ENCODE data around the gene TMEM51. TPM values are rescaled to one million over a fixed set of nuclear protein-coding genes. Genes with fewer than 3 reads are reported as not detected.

TMEM51 gene
- polyA plus RNA-seq, 1 donor from 2014 or later, result not detected

DNA sequence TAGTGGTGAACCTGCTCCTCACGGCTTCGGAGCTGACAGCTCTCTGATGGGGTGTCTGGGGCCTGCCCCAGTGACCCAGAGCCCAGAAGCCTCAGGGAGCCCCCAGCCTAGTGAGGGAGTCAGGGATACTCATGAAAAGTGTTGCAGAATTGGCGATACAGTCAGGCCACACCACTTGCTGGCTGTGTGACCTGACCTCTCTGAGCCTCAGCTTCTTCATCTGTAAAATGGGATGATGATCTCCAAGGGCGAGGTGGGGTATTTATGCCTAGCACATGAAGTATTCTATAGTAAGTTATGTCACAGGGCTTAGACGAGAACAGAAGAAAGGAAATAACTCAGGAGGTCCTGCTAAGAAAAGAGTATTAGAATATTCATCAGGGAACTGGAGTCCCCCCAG is 1.6 kb downstream of the TMEM51 start:
- Mint-ChIP-seq H3K4me1 (peaks cover 12 to 16% (median 12%) of the 10 kb centered on the region in 3 donors), H3K36me3 (no peaks in the 10 kb centered on the region), H3K27me3 (peaks cover 33% of the 10 kb centered on the region), H3K9me3 (peaks cover 0 to 3% (median 0%) of the 10 kb centered on the region in 3 donors), H3K4me3 (peak overlapping the region in 2 of 4 donors; percentile 8 to 63), H3K27ac (no peak overlapping the region)

DNA sequence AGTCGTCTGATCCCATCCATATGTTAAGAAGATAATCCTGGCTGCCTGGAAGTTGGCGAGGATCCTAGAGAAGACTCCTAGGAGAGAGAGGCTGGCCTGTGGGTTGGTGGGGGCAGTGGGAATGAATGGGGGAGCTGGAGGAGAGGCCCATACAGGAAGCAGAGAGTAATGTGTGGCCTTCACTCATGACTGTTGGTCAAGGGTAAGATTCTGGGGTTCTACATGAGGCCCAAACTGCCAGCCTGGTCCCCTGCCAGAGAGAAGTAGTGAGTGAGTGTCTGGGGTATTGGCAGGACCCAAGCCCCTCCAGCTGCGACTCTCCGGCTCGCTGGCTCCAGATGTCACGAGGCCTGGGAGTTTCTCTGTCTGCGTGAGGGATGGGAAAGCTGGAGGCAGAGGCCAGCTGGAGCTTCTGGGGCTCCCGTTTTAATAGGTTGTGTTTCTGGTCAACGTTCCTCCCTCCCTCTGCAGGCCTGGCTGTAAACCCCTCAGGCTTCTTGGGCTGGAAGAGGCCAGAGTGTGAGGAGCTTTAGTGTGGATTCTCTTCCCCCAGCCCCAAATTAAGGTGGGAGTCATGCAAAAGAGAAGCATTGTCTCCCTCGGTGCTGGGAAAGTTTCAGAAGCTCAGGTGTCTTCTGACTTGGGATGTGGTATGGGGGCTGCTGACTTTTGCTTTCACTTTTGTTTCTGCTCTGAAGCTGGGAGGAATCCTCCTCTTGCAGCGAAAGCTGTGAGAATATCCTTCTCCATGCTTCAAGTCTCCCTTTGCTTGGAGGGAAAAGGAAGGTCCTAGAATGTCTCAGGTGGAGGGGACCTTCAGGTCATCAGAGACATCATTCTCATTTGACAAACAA is 2.6 kb downstream of the TMEM51 start:
- no peaks in the 10 kb centered on the region for H3K36me3 Mint-ChIP-seq
- H3K4me3 Mint-ChIP-seq, result peak overlapping the region in 2 of 4 donors; percentile 39 to 69
- no peaks in the 10 kb centered on the region for H3K9me3 Mint-ChIP-seq
- H3K27me3 Mint-ChIP-seq, result peaks cover 32% of the 10 kb centered on the region
- H3K27ac Mint-ChIP-seq, result peak overlapping the region in 1 of 3 donors; percentile 82
- peaks cover 9 to 16% (median 14%) of the 10 kb centered on the region in 3 donors for H3K4me1 Mint-ChIP-seq

- no peaks in the 10 kb centered on the region for H3K9me3 Mint-ChIP-seq
- H3K36me3 Mint-ChIP-seq, result no peaks in the 10 kb centered on the region
- H3K4me3 Mint-ChIP-seq, result peak overlapping the region in 1 of 4 donors; percentile 47
- peaks cover 6 to 16% (median 14%) of the 10 kb centered on the region in 3 donors for H3K4me1 Mint-ChIP-seq
- peaks cover 28% of the 10 kb centered on the region for H3K27me3 Mint-ChIP-seq
- peak overlapping the region in 1 of 3 donors; percentile 82 for H3K27ac Mint-ChIP-seq
Observed at GRCh38 chr1:15156807-15157380, 3.3 kb downstream of the TMEM51 start.

DNA sequence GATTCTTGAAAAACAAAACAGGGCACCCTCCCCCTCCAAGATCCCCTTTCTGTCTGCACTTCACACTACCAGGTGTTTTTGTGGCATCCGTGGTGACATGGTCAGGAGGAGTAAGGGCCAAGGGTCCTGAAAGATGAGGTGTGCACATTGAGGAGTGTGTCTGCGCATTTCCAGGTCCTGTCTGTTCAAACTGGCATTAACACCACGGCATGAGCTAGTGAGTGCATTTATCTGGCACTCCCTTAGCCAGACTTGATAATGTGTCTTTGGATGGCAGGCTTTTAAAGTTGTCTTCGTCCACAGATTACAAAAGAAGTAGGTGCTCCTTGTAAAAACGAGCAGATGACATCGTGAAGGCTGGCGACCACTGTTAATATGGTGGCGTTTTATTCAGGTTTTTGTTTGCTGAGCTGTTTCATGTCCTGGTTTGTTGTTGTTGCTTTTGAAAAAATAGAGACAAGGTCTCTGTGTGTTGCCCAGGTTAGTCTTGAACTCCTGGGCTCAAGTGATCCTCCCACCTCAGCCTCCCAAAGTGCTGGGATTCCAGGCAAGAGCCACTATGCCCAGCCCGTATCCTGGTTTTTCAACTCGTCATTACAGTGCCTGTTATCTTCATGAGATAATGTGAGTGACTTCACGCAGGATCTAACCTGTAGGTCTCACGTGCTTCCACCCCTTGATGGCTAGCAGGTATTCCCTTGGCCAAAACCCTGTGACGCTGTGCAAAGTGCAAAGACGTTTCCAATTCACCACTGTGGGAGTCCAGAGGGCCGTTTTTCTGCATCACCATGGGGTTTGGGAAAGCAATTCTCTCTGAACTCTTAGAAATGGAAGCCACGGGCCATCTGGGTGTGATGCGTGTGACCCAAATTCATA is 4.2 kb downstream of the TMEM51 start:
- peak overlapping the region in 1 of 4 donors; percentile 9 for H3K4me3 Mint-ChIP-seq
- H3K4me1 Mint-ChIP-seq, result peaks cover 6 to 15% (median 14%) of the 10 kb centered on the region in 3 donors
- H3K27me3 Mint-ChIP-seq, result peaks cover 24% of the 10 kb centered on the region
- H3K36me3 Mint-ChIP-seq, result no peaks in the 10 kb centered on the region
- H3K27ac Mint-ChIP-seq, result no peak overlapping the region
- H3K9me3 Mint-ChIP-seq, result no peaks in the 10 kb centered on the region

DNA sequence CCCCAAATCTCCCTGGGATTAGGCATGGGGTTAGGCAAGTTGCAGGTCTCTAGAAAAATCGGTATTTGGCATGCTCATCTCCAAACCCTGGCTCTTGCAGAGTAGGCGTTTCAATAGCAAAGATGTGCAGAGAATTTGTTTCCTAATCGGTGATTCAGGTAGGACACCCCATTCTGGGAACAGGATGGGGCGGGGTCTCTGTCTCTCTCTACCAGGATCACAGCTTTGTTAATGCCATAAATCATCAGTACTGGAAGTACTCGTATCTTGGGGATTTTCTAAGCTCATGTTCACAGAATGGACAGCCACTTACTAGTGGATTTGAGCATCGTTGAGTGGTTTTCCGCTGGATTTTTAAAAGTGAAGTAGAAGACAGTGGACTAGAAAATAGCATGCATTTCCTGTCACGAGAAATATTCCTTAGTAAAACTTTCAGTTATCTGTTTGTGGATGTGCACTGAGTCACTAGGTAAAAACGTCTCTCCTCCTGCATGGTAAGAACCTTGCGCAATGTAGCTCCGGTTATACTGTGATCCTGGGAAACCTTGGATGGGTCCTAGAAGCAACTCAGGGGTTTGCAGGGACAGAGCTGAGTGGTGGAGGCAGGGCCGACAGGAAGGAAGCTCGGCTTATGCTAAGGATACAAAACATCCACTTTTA is 5.1 kb downstream of the TMEM51 start:
- Mint-ChIP-seq H3K4me3 (peak overlapping the region in 1 of 4 donors; percentile 11), H3K36me3 (no peaks in the 10 kb centered on the region), H3K4me1 (peaks cover 6 to 15% (median 13%) of the 10 kb centered on the region in 3 donors), H3K27ac (no peak overlapping the region), H3K9me3 (no peaks in the 10 kb centered on the region), H3K27me3 (peaks cover 21% of the 10 kb centered on the region)

DNA sequence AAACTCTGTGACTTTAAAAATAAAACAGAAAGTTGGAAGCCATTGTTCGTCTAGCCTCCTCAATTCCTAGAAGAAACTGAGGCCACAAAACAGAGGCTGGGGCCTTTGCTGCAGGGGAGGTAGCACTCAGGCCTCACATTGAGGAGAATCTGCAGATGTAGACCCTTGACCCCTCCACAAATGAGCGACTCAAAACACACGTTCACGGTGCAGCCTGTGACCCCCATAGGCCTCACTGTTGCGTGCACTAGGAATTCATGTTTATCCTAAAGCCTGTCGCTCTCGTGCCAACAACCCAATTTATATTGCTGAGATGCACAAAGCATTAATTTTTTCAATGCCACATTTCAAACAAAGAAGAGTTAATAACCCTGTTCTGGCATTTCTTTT is 5.6 kb downstream of the TMEM51 start:
- Mint-ChIP-seq H3K27ac (no peak overlapping the region), H3K36me3 (no peaks in the 10 kb centered on the region), H3K4me1 (peaks cover 6 to 14% (median 13%) of the 10 kb centered on the region in 3 donors), H3K9me3 (no peaks in the 10 kb centered on the region), H3K4me3 (no peak overlapping the region), H3K27me3 (peaks cover 21% of the 10 kb centered on the region)

- no peak overlapping the region for H3K27ac Mint-ChIP-seq
- peaks cover 8% of the 10 kb centered on the region for H3K27me3 Mint-ChIP-seq
- H3K4me3 Mint-ChIP-seq, result no peak overlapping the region
- H3K9me3 Mint-ChIP-seq, result no peaks in the 10 kb centered on the region
- peaks cover under 1 to 7% (median 7%) of the 10 kb centered on the region in 3 donors for H3K4me1 Mint-ChIP-seq
- no peaks in the 10 kb centered on the region for H3K36me3 Mint-ChIP-seq
Observed at GRCh38 chr1:15160626-15161025, 7.1 kb downstream of the TMEM51 start.

GRCh38 chr1:15167386-15167785 is 13.8 kb downstream of the TMEM51 start:
- Mint-ChIP-seq H3K9me3 (no peaks in the 10 kb centered on the region), H3K27me3 (peaks cover 12% of the 10 kb centered on the region), H3K4me3 (no peak overlapping the region), H3K36me3 (no peaks in the 10 kb centered on the region), H3K4me1 (peaks cover 0 to 2% (median 0%) of the 10 kb centered on the region in 3 donors), H3K27ac (no peak overlapping the region)

DNA sequence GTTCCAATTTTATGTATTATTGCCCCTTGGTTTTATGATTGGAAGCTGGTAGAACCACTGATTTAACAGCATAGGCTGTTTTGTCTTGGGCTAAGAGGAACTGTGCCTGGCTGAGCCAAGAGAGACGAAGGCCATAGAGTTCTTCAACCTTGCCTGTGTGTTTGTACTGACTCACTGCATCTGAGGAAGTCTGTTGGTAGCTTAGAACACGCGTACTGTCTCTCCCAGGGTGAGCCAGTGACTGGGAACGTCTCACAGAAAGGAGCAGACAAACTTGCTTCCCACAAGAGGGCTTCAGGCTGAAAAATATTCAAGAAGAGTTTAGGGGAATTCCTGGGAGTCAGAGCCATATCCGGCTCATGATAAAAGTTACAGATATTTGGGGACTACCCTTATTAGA is 14.9 kb downstream of the TMEM51 start:
- no peaks in the 10 kb centered on the region for H3K9me3 Mint-ChIP-seq
- H3K4me1 Mint-ChIP-seq, result peaks cover 0 to 2% (median 0%) of the 10 kb centered on the region in 3 donors
- peaks cover 12% of the 10 kb centered on the region for H3K27me3 Mint-ChIP-seq
- no peak overlapping the region for H3K4me3 Mint-ChIP-seq
- no peaks in the 10 kb centered on the region for H3K36me3 Mint-ChIP-seq
- no peak overlapping the region for H3K27ac Mint-ChIP-seq

DNA sequence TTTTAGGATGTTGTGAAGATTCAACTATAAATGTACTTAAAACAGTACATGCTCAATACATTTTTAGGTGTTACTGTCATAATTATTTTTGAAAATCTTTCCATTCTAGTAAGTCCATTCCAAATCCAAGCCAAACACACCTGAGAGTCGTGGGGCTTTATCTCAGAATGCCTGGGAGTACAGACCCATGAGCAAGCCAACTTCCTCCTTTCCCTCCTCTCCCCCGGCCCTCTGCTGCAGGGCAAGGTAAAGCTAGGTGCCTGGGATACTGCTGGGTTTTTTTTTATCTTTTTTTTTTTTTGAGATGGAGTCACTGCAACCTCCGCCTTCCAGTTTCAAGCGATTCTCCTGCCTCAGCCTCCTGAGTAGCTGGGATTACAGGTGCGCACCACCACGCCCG is 16.5 kb downstream of the TMEM51 start:
- no peak overlapping the region for H3K27ac Mint-ChIP-seq
- H3K36me3 Mint-ChIP-seq, result no peaks in the 10 kb centered on the region
- H3K4me1 Mint-ChIP-seq, result peaks cover 0 to 2% (median 0%) of the 10 kb centered on the region in 3 donors
- H3K27me3 Mint-ChIP-seq, result peaks cover 21% of the 10 kb centered on the region
- no peaks in the 10 kb centered on the region for H3K9me3 Mint-ChIP-seq
- H3K4me3 Mint-ChIP-seq, result no peak overlapping the region

GRCh38 chr1:15171271-15171908 is 17.8 kb downstream of the TMEM51 start:
- Mint-ChIP-seq H3K36me3 (no peaks in the 10 kb centered on the region), H3K4me3 (no peak overlapping the region), H3K4me1 (peaks cover 0 to 2% (median 0%) of the 10 kb centered on the region in 3 donors), H3K27ac (no peak overlapping the region), H3K9me3 (peaks cover 0 to 5% (median 3%) of the 10 kb centered on the region in 3 donors), H3K27me3 (peaks cover 26% of the 10 kb centered on the region)

GRCh38 chr1:15172405-15173259 is 19.1 kb downstream of the TMEM51 start:
- Mint-ChIP-seq H3K36me3 (no peaks in the 10 kb centered on the region), H3K9me3 (peaks cover 0 to 5% (median 3%) of the 10 kb centered on the region in 3 donors), H3K4me1 (peaks cover 0 to 2% (median 0%) of the 10 kb centered on the region in 3 donors), H3K27me3 (peaks cover 33% of the 10 kb centered on the region), H3K4me3 (no peak overlapping the region), H3K27ac (no peak overlapping the region)

- no peaks in the 10 kb centered on the region for H3K36me3 Mint-ChIP-seq
- peaks cover 0 to 5% (median 3%) of the 10 kb centered on the region in 3 donors for H3K9me3 Mint-ChIP-seq
- H3K27me3 Mint-ChIP-seq, result peaks cover 30% of the 10 kb centered on the region
- H3K27ac Mint-ChIP-seq, result no peak overlapping the region
- no peaks in the 10 kb centered on the region for H3K4me1 Mint-ChIP-seq
- H3K4me3 Mint-ChIP-seq, result no peak overlapping the region
Observed at GRCh38 chr1:15173863-15174614, 20.5 kb downstream of the TMEM51 start.

Measured in IgD-negative memory B cell (primary cell).